NOMO-1 treated with DMSO at 0.1 percent for 48 hours (cell line): ENCODE results near the gene CLIP4.
"Not testable (repeated sequence)": the region's sequence is repeated elsewhere in the genome, so short reads cannot be mapped to it uniquely, and the experiment has no call there.

ENCODE experiments used
- DNase-seq: peaks from one replicate; lab custom pipeline; 2025; ENCODE audit not compliant: unreplicated experiment; lab: John Stamatoyannopoulos, UW

The CLIP4 gene

GRCh38 chr2:29100564-29100963, 14.7 kb upstream of the CLIP4 start:
- no peak for DNase-seq

GRCh38 chr2:29104688-29105087, 10.5 kb upstream of the CLIP4 start:
- DNase-seq, result no peak

- no peak for DNase-seq
Measured at GRCh38 chr2:29105375-29105774, 9.8 kb upstream of the CLIP4 start.

GRCh38 chr2:29106256-29106655, 9.0 kb upstream of the CLIP4 start:
- DNase-seq, result no peak

GRCh38 chr2:29106980-29107388, 8.2 kb upstream of the CLIP4 start:
- no peak for DNase-seq

- not testable (repeated sequence) for DNase-seq
Measured at GRCh38 chr2:29107547-29107946, 7.7 kb upstream of the CLIP4 start.

- DNase-seq, result no peak
Measured at GRCh38 chr2:29108225-29108624, 7.0 kb upstream of the CLIP4 start.

- no peak for DNase-seq
Measured at GRCh38 chr2:29109246-29109645, 6.0 kb upstream of the CLIP4 start.

GRCh38 chr2:29110916-29111535, 4.2 kb upstream of the CLIP4 start:
- DNase-seq, result no peak

- DNase-seq, result no peak
Measured at GRCh38 chr2:29112379-29112778, 2.8 kb upstream of the CLIP4 start.

GRCh38 chr2:29113027-29113686, 2.1 kb upstream of the CLIP4 start:
- no peak for DNase-seq

GRCh38 chr2:29113891-29114321, 1.3 kb upstream of the CLIP4 start:
- peak; percentile 79 for DNase-seq

- no peak for DNase-seq
Measured at GRCh38 chr2:29114586-29114945, 649 bp upstream of the CLIP4 start.

GRCh38 chr2:29115797-29116781, 874 bp downstream of the CLIP4 start:
- DNase-seq, result peak; percentile 22

- DNase-seq, result no peak
Measured at GRCh38 chr2:29117636-29118303, 2.6 kb downstream of the CLIP4 start.

GRCh38 chr2:29119211-29119610, 4.0 kb downstream of the CLIP4 start:
- no peak for DNase-seq

GRCh38 chr2:29120846-29121245, 5.6 kb downstream of the CLIP4 start:
- DNase-seq, result no peak

- no peak for DNase-seq
Measured at GRCh38 chr2:29123617-29124349, 8.6 kb downstream of the CLIP4 start.

- DNase-seq, result no peak
Measured at GRCh38 chr2:29124504-29124903, 9.3 kb downstream of the CLIP4 start.

GRCh38 chr2:29129586-29130281, 14.5 kb downstream of the CLIP4 start:
- no peak for DNase-seq
